ENCODE measurements around the gene SLC6A20. TPM values are rescaled to one million over a fixed set of nuclear protein-coding genes. Genes with fewer than 3 reads are reported as not detected.
A peak's percentile ranks its signal among the peaks of the same experiment; 100 is the strongest.

SLC6A20 gene, protein sequence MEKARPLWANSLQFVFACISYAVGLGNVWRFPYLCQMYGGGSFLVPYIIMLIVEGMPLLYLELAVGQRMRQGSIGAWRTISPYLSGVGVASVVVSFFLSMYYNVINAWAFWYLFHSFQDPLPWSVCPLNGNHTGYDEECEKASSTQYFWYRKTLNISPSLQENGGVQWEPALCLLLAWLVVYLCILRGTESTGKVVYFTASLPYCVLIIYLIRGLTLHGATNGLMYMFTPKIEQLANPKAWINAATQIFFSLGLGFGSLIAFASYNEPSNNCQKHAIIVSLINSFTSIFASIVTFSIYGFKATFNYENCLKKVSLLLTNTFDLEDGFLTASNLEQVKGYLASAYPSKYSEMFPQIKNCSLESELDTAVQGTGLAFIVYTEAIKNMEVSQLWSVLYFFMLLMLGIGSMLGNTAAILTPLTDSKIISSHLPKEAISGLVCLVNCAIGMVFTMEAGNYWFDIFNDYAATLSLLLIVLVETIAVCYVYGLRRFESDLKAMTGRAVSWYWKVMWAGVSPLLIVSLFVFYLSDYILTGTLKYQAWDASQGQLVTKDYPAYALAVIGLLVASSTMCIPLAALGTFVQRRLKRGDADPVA
- polyA plus RNA-seq (2012; ENCODE audit: insufficient read depth, insufficient read length, low read depth), result not detected

GRCh38 chr3:45795882-45796765, at the start of gene SLC6A20:
TSS of gene SLC6A20 (minus strand) at chr3:45796536. CDS start at chr3:45796419, 117 bp downstream.
- Histone ChIP-seq H3K36me3 (no peaks in the 10 kb centered on the region), H3K27me3 (peaks cover 22% of the 10 kb centered on the region), H3K4me1 (no peaks in the 10 kb centered on the region), H3K4me3 (ENCODE audit: low read depth, low read length) (no peak within 1 kb of the TSS), H3K9me3 (no peaks in the 10 kb centered on the region)
- TF ChIP-seq CTCF (IDR thresholded peaks at IDR 0.05; ENCODE audit: low read depth, low read length), result no peak
- DNase-seq, result peak; percentile 11

DNA sequence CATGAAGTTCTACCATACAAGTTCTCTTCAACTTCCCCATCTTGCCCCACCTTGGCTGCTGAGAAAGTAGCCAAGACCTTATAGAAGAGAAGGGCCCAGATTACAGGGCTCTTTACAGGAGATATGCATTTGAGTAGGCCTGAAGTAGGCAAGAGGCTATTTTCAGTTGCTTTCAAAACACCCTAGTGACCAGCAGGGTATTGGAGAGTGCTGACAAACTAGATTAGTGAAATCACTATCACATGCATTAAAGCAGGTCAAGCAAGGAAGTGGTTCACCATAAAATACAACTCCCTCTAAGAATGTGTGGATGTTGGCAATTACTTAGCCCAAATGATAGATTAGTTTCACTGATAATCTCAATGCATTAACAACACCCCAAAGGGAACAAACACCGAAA, 48.3 kb upstream of the SLC6A20 start:
- no peaks in the 10 kb centered on the region for H3K27me3 ChIP-seq
- H3K36me3 ChIP-seq, result no peaks in the 10 kb centered on the region
- no peaks in the 10 kb centered on the region for H3K4me1 ChIP-seq
- no peak overlapping the region for H3K4me3 ChIP-seq (ENCODE audit: low read depth, low read length)
- no peaks in the 10 kb centered on the region for H3K9me3 ChIP-seq
- no peak for TF ChIP-seq CTCF (IDR thresholded peaks at IDR 0.05; ENCODE audit: low read depth, low read length)
- no peak for DNase-seq

DNA sequence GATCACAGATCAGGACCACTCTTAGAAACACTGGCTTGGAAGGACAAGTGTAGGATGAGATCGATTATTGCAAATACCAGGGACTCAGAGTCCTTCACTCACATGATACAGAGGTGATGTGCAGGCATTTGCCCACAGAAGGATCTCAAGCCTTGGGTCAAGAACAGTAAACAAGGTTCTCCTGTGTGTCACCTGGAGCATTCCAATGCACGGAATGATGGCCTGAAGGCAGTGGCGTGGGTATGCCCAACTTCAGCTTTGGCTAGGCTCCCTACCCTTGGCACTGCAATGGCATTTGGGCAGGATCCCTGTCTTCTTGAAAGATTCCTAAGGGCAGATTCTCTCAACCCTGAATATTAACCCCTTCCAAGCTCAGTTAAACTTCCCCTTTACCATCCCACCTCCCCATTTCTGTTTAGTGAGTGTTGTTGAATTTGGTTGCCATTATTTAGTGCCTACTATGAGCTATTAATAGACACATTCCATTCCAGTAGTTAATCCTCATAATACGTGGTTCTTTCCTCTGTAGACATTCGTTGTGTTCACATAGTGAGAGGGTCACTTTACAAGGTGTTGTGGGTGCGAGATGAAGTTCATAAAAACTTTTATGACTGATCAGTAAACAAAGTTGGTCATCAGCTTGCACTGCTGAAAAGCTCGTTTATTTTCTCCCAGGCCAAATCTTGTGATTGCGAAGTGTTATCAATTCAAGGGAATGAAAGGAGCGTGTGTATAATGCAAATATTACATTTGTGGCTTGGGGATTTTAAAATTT, 46.7 kb upstream of the SLC6A20 start:
- DNase-seq, result no peak
- Histone ChIP-seq H3K9me3 (no peaks in the 10 kb centered on the region), H3K36me3 (no peaks in the 10 kb centered on the region), H3K4me1 (no peaks in the 10 kb centered on the region), H3K4me3 (ENCODE audit: low read depth, low read length) (no peak overlapping the region), H3K27me3 (no peaks in the 10 kb centered on the region)
- TF ChIP-seq CTCF (IDR thresholded peaks at IDR 0.05; ENCODE audit: low read depth, low read length), result no peak

DNA sequence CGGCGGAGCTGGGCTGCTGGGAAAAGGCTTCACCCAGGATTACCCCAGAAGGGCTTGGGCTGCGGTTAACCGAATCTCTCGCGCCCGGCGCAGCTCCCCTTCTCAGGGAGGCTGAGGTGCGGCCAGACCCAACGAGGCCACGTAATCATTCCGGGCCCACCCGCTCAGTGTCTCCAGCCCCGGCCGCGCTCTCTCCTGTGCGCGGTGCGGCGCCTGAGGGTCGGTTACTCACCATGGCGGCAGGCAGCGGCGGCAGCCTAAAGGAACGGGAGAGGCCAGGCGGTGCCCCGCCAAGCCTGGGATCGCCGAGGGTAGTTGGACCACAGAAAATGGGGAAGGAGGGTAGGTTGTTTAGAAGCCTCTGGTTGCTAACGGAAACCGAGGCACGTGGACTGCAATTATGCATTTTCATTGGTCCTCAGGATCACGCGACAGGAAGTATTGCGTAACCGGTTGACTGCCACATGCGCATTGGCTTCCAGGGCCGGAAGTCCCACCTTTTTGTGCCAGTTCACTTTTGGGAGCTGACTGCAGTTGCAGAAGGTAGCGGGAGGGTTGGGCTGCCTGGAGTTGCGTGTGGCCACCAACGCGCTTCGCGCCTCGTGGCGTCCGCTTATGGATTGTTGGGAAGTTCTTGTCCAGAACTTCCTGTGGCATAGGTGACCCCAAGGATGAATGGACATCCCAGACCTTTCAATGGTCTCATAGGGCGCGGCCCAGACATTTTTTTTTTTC, 45.6 kb upstream of the SLC6A20 start, which contains the start of gene LZTFL1:
TSS of gene LZTFL1 (minus strand) at position 363 of the 735 bp plus-strand sequence. CDS start at position 235, 128 bp downstream.
- no peaks in the 10 kb centered on the region for H3K9me3 ChIP-seq
- no peaks in the 10 kb centered on the region for H3K4me1 ChIP-seq
- H3K36me3 ChIP-seq, result no peaks in the 10 kb centered on the region
- no peak for TF ChIP-seq CTCF (IDR thresholded peaks at IDR 0.05; ENCODE audit: low read depth, low read length)
- no peaks in the 10 kb centered on the region for H3K27me3 ChIP-seq
- peak; percentile 83 for DNase-seq
- peak within 1 kb of the TSS; percentile 71 for H3K4me3 ChIP-seq (ENCODE audit: low read depth, low read length)

GRCh38 chr3:45841420-45841756, 45.1 kb upstream of the SLC6A20 start:
- peak; percentile 23 for DNase-seq
- no peaks in the 10 kb centered on the region for H3K4me1 ChIP-seq
- TF ChIP-seq CTCF (IDR thresholded peaks at IDR 0.05; ENCODE audit: low read depth, low read length), result no peak
- H3K4me3 ChIP-seq (ENCODE audit: low read depth, low read length), result peak overlapping the region; percentile 71
- H3K36me3 ChIP-seq, result no peaks in the 10 kb centered on the region
- H3K27me3 ChIP-seq, result no peaks in the 10 kb centered on the region
- no peaks in the 10 kb centered on the region for H3K9me3 ChIP-seq
